ENCODE results near the gene FBXL17.

- TF ChIP-seq CTCF (IDR thresholded peaks at IDR 0.05; ENCODE audit: insufficient read depth, low read depth, low read length) (no peak), EZH2 (IDR thresholded peaks at IDR 0.05; ENCODE audit: insufficient read depth, low read length) (no peak)
Measured at GRCh38 chr5:107993341-107993740, 388.6 kb downstream of the FBXL17 start.
